GM18511 (cell line): ENCODE measurements around the gene HOXD4.

Experiments
- ATAC-seq: cut with Tn5 transposase; IDR thresholded peaks from one replicate; pipeline ENCODE4 v1.9.1; 2021; ENCODE audit warnings: mild to moderate bottlenecking, moderate library complexity; ENCODE audit not compliant: unreplicated experiment

The HOXD4 gene

DNA sequence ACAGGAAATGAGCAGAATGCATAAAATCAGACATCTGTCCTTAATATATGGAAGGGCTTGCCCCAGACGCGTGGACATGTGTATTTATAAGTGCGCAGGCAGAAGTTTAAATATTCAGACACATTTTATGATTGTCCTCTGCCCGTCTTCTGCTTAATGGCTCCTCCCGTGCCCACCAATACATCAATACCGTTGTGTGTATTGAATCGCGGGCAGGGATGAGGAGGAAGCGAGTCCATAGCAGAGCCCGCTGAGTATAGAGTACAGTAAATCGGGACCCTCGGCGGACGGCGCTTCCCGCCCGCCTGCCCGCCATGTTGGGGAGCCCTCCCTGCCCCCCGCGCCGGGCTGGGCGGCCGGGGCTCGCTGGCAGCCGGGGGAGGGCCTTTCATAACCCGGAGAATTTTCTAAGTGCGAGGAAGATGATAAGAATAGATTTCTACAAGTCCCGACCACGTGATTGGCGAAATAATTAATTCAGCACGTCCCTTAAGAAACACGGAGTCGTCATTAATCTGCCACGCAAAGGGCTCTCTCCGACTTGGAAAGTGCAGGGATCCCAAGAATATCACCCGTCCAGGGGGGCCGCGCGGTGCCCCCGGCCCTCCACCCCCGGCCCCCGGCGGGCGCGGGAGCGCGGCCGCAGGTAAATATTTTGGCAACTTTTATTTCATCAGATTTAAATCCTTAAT lies 5.6 kb downstream of the HOXD4 start, which contains the start of gene HOXD3:
Gene HOXD3 (plus strand): TSS at position 501 of the 692 bp plus-strand sequence. CDS start 11,808 bp downstream, outside the sequence.
- ATAC-seq, result no peak

DNA sequence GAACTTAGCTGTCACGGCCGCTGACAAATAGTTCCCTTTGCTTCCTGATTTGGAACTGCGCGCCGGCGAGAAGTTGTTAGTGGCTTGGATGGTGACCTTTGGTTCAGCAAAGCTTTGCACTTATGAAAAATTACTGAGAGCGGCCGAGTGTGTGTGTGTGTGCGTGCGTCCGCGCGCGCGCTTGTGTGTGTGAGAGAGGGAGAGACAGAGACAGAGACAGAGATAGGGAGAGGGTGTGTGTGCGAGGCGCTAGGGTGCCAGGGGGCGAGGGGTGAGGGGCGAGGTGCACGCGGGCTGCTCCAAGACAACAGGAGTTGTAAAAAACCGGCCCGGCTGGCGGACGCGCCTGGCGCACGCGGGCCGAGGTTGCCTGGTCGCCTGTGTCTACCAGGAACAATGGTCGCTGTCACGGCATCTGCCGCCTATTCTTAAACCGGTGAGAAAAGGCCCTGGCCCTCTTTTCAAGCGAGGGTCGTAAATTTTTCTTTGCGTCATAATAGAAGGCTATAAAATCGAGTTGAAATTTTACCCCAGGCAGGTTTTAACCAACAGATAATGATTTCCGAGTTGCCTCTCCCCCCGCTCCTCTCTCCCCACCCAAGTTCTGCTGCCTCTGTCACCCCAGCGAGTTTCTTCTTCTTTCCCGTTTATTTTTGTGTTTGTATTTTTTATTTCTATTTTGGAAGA lies 6.3 kb downstream of the HOXD4 start:
- no peak for ATAC-seq

DNA sequence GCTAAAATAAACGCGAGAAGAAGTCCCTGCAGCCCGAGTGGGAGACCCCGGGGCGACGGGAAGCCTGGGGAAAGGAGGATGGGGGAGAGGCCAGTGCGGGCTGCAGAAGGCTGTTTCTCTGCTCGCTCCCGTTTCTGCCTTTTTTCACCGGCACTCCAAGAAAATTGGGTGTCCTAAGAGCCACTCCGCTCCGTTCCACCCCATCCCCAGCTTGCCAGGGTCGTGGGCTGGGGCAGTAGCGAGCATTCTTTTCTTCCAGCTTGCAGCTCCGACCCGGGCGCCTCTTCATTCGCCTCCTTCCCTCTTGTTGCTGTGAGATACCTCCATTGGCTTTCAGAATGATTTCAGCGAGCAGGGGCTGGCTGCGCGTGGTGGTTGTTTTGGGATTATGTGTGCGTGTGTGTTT lies 6.8 kb downstream of the HOXD4 start:
- no peak for ATAC-seq

DNA sequence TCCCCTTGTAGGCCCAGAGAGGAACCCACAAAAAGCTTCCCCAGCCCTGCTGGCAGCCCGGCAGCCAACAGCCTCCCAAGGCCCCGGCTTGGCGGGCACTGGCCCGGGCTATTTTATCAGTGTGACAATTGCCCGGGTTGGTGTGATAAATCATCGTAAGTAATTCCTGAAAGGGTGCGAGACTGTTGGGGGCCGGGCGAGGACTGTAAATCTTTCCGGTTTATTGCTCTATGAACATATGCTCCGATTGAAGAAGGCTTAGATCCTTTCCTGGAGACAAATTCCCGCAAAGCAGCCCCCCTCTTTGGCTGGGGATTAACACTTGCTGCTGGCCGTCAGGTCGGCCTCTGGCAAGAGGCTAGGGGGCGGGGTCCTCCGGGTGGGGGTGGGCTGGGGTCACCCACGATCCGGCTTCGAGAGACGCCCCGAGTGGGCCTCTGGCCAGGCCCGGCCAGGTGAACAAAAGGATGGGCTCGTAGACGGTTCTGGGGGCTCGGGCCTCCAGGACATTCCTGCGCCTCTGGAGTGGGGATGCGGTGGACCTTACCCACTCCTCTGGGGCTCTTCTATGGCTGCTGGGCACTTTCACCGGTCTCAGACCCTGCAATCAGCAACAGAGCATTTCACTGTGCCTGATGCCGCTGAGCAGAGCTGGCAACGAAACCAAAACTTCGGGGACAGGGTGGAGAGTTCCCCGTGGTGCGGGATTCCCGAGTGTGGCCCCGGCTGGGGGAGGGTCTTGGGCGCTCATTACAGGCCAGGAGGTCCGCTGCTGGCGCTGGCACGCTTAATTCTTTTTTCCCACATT lies 7.7 kb downstream of the HOXD4 start:
- no peak for ATAC-seq

DNA sequence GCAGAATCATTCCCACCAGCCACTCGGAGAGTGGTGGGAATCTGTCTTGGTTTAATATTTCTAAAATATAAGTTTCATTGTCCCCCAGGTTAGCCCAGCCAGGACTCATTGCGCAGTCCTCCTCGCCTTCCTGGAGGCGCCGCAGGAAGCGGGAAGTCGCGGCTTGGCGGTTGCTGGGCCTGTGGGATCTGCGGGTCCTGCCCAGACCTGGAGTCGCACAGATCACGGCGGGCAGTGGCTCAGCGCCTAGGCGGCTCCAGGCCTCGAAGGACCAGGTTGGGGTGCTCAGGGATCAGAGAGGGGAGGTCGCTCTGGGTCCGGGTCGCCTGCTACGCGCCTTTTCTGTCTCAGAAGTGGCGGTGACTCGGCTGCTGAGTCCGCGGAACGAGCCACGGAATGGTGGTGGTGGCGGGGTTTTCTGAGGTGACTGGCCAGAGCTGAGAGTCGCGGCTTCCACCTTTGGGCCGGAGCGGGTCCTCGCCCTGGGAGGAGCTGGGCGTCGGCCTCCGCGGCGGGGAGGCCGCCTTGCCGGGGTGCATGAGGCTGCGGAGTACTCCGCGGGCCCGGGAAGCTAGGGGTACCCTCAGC lies 8.4 kb downstream of the HOXD4 start:
- no peak for ATAC-seq

DNA sequence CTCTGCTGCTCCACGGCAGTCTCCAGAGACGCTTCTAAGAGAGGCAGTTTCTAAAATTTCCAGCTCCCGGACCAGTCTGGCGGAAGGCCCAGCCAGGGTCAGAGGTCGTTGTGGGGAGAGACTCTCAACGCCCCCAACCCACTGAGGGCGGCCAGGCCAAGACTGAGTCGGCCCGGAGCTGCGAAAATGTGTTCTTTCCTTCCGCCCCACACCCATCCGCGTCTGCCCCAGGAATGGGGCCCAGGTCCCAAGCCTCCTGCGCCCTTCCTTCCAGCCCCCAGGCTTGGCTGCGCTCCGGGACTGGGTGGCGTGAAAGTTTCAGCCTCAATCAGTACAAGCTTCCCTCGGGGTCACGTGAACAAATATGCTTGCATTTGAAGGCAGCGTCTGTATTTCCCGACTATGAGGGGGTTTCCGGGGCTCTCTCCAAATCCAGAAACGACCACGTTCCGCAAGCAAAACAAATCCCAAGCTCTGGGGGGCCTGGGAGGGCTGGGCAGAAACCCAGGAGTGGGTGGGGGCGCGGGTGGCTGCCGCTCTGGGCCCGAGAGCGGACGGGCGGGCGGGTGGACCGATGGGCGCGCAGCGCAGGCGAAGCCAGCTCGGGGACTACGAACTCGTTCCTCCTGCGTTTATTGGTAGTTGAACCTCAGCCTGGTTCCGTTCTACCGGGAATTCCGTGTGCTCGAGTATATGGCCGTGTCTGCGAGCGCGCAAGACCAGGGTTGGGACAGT lies 9.1 kb downstream of the HOXD4 start:
- no peak for ATAC-seq

DNA sequence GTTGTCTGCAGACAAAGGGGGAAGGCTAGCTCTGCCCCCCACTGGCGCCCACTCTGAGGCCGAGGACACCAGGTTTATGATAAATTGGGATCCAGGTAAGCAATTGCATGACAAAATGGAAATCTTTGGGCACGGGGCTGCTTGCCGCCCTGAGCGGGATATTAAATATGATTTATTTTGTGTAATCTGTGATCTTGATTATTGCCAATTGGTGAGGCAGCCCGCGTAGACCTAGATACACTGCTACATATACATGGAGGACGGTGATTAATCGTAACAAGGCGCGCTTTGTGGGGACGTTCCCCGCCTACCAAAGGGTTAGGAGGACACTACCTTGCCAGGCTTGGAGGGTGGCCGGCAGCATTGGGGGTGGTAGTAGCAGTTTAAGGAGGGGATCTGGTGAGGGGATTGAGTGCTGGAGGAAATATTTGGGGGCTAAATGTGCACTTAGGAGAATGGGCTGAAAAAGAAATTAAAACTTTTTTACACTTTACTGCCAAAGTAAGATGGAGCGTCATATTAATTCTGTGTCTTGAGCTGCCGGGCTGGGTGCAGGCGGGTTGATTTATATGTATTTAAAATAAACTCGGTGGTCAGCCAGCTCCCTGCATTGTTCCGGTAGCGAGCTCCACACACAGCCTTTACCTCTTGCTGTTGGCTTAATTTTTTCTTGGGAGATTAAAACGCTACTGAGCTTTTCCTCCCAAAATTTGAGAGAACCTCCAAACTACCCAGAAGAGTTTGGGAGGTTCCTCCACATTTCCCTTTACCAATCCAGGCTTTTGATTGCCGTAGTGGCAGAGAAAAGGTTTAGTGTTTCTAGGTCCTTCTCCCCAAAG lies 9.9 kb downstream of the HOXD4 start:
- no peak for ATAC-seq

DNA sequence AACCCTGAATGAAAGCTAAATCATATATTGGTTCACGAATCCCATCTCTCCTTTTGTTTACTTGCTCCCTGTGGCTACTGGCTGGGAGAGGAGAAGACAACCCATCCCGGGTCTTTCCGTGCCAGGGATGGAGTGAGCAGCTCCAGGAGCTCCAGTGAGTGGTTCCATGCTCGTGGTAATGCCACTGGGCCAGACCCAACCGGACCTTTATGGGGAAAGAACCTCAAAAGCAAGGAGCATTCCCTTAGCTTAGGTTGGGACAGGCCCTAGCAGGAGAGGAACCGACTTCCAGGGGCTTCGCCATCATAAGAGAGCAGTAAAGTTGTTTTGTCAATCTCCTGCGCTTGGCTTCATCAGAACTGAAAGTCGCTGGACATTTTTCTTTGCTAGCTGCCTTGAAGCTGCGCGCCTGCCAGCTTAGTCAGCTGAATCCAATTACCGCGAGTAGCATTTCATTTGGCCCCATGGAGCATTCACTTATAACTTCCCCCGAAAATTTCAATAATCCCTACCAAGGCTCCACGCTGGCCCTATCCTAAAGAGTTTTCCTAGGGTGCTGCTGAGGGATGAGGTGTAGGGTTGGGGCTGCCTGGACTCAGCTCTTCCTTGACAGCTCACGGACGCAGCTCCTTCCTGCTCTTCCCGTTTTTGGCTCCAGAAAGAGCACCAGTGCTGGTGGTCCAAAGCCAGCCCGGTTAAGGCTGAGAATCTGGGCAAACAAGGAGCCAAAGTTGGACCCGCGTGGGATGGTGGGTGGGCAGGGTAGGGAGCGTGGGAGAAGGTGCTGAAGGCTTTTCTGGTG lies 10.7 kb downstream of the HOXD4 start:
- no peak for ATAC-seq

DNA sequence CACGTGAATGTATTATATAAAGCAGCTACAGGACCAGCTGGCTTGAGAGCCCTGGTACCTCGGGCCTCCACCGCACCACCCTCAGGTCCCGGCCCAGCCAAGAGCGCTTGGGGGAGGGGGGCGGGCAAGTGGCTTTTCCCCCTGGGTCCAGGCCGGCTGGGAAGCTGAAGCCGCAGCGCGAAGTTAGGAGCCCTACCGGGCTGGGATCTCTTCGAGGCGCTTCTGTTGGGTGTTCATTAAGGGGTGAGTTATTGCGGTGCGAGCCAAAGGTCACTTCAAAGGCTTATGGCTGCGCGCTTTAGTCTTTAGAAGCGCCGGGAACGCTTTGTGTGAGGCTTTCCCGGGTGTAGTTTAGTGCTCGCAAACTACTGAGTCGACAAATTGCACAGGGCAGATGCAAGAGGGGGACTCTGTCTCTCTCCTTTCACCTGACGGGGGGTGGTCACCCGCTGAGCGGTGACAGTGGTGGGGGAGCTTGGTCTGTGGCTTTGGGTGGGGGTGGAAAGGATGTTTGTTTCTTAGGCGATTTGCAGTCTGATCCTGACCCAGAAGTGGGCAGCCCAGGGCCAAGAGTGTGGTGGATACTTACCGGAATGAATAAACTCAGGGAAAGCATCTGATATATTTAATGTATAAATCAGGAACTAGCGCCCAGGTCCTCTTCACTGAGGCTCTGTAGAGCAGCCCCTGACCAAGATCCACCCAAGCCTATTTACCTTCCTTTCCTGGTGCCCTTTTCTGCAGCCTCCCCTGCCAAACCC lies 11.7 kb downstream of the HOXD4 start:
- ATAC-seq, result no peak

DNA sequence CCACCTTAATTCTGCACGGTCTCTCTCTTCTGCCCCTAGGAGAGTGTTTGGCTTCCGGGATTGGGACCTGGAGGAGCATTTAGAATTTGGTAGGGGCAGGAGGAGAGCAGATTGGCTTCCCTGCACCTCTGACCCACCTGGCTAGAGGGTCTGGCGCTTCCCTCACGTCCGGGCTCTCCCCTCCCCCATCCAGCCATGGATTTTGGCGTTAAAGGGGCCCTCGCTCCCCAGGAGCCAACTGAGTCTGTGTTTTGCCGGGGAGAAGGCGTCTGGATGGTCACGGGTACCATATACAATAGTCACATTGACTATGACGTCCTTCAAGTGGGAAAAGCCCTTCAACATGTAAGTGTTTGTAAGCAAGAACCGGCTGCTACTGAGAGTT lies 12.3 kb downstream of the HOXD4 start:
- no peak for ATAC-seq

DNA sequence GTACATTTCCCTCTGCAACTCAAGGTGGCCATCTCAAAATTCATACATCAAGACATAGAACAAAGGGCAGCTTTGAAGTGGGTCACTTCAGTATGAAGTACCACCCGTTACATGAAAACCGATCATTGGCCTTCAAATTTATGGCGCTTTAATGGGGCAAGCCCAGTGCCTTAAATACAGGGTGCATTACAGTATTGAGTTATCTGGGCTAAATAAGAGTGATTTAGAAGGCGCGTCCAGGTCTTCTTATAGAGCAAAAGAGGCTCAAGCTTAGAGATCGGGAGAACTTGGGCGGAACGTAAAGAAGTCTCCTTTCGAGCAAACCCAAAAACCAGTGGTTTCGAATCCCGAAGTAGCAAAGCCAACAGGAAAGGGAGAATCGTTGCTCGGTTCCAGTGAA lies 12.9 kb downstream of the HOXD4 start:
- no peak for ATAC-seq

DNA sequence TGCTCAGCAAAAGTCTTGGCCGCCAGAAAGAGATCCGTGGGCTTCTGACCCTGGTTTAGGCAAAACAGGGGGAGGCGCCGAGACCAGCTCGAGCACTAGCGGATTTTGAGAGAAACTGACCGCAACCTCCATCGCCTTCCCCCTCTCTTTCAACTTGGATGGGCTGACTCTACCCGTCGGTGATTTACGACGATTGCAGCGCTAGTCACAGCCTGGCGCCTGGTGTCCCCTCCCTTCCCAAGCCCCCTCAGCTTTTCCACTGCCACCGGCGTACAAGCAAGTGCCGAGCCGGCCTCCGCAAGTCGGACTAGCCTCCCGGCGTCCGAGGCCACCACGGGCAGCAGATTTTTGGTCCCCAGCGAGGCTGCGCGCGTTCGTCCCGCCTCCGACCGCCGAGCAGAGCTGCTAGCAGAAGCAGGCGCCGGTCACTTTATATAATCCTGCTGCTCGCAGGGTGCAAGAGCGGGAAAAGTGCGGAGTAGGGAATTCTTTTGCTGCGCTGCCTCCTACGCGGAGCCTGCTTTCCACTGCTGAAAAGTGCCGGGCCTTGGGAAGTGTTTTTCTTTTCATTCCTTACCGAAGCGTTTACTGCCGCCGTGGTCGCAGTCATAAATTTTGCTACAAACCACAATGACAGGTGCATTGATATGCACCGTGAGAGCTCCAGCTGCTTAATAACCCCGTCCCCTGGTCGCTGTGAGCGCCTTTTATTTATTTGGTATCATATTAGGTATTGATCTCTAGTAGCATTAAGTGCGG lies 13.4 kb downstream of the HOXD4 start:
- no peak for ATAC-seq

DNA sequence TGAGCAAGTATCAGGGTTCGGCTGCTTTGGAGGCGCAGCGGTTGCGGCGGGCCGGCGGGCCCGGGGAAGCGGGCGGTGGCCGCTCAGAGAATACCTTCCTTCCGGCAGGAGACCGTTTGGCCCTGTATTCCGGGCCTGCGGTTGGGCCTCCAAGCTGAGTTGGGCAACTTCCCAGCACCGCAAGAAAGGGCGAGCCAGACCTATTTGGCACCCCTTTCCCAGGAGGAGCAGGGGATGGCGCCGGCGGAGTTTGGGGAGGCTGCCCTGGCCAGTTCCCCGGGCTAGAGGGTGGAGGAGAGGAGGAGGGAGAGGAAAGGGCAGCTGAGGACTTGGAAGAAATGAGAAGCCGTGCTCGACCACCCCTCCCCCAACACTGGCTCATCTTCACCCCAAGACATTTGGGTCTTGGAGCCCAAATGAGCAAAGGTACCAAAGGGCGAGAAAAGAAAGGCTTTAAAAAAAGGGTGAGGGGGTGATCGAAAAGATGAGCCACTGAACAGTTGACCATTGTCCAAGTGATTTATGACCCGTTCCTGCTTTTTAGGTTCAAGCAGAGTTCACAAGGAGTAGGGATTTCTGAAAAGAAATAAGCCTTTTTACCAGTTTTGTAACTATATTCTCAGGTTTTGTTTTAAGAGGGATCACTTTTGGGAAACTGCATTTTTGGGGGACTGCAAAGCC lies 14.2 kb downstream of the HOXD4 start:
- no peak for ATAC-seq

DNA sequence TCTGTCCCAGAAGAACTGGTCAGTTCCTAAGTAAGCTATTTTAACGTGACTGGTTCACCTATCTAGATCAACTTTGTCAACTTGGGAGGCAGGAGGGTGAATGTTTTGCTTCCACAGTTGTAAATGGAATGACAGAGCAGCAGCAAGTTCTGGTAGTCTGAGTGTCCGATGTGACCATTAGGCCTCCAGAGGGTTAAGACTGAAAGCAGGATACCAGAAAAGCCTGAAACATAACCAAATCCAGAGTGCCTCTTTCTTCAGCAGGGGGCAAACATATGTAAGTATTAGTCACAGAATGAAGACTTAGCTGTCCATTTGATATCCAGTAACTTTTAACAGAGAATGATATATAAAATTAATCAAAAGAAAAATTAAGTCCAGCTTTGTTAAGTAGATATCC lies 14.9 kb downstream of the HOXD4 start:
- no peak for ATAC-seq

DNA sequence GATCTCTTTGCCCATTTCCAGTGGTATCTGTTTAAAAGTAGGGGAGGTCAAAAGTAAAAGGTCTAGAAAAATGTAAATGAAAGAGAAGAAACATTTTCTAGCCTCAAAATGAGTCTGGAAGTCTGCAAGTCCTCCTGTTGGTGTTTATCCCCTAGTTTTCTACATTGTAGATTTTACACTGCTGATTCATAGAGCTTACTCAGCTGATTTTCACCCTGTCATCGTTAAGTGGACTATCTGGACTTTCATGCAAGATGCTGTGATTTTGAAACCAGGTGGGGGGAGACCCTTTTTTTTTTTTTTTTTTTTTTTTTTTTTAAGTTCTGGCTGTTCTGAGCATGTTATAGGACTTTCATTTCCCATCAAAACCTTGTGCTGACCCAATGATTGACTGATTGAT lies 16.0 kb downstream of the HOXD4 start:
- ATAC-seq, result no peak

DNA sequence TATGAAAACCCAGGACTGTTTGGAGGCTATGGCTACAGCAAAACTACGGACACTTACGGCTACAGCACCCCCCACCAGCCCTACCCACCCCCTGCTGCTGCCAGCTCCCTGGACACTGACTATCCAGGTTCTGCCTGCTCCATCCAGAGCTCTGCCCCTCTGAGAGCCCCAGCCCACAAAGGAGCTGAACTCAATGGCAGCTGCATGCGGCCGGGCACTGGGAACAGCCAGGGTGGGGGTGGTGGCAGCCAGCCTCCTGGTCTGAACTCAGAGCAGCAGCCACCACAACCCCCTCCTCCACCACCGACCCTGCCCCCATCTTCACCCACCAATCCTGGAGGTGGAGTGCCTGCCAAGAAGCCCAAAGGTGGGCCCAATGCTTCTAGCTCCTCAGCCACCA lies 17.8 kb downstream of the HOXD4 start:
- ATAC-seq, result no peak

DNA sequence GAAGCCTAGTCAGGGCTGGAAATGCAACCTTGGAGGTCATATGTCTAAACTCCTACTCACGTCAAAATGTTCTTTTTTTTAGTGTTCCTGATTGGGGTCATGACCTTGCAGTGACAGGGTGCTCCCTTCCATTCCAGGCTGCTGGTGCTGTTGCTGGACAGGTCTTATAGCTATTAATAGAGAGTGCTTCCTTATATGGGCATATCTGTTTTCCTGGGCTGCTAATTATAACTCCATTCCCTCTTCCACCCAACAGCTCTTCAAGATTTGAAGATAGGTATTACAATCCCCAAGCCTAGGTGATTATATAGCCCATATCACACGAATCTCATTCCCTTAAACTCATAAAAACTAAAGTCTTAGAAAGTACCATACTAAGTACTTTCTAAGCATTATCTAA lies 18.4 kb downstream of the HOXD4 start:
- no peak for ATAC-seq
